Mesenchymal stem cell (in vitro differentiated cells and primary cell): ENCODE results near the gene NAGLU.

Source experiments
- DNase-seq: peaks from one replicate; pipeline ENCODE4 v3.0.0-alpha.2; 2013
- H2AFZ ChIP-seq: one replicate; pipeline ENCODE4 v1.6.1; 2013; ENCODE audit warnings: low read depth, mild to moderate bottlenecking, control low read depth, inconsistent platforms, low read length, moderate library complexity
- H2AK5ac ChIP-seq: 2 replicates; pipeline ENCODE4 v1.6.1; 2013; ENCODE audit warnings: low read length, moderate library complexity, mild to moderate bottlenecking, inconsistent platforms; ENCODE audit not compliant: severe bottlenecking
- H2BK120ac ChIP-seq: one replicate; pipeline ENCODE4 v1.6.1; 2013; ENCODE audit warnings: low read depth, mild to moderate bottlenecking, inconsistent platforms, low read length, moderate library complexity
- H2BK12ac ChIP-seq, 2 experiments: one replicate each; pipeline ENCODE4 v1.6.1; 2013; ENCODE audit warnings: inconsistent platforms in 2 of 2, low read length in 2 of 2, mild to moderate bottlenecking in 2 of 2, moderate library complexity in 2 of 2, control low read depth in 1 of 2
- H2BK15ac ChIP-seq: one replicate; pipeline ENCODE4 v1.6.1; 2013; ENCODE audit warnings: mild to moderate bottlenecking, low read depth, inconsistent platforms; ENCODE audit not compliant: poor library complexity, severe bottlenecking
- H2BK5ac ChIP-seq: 2 replicates; pipeline ENCODE4 v1.6.1; 2013; ENCODE audit warnings: low read depth, mild to moderate bottlenecking, low read length, control low read depth, inconsistent platforms; ENCODE audit not compliant: poor library complexity, severe bottlenecking
- H3K14ac ChIP-seq, 2 experiments: one replicate each; pipeline ENCODE4 v1.6.1; 2013; ENCODE audit warnings: inconsistent platforms in 2 of 2, low read length in 2 of 2, control low read depth in 1 of 2, mild to moderate bottlenecking in 1 of 2, moderate library complexity in 1 of 2
- H3K18ac ChIP-seq, 2 experiments: one replicate each; pipeline ENCODE4 v1.6.1; 2013; ENCODE audit warnings: inconsistent platforms in 2 of 2, low read length in 2 of 2, control low read depth in 1 of 2, low read depth in 1 of 2, mild to moderate bottlenecking in 1 of 2
- H3K23ac ChIP-seq, 2 experiments: one replicate each; pipeline ENCODE4 v1.6.1; 2013; ENCODE audit warnings: inconsistent platforms in 2 of 2, low read length in 2 of 2, mild to moderate bottlenecking in 2 of 2, moderate library complexity in 2 of 2, control low read depth in 1 of 2
- H3K27ac ChIP-seq: 2 replicates; pipeline ENCODE4 v1.5.1; 2013; ENCODE audit warnings: mild to moderate bottlenecking, moderate library complexity, low read length, control low read depth, inconsistent platforms; ENCODE audit not compliant: poor library complexity, severe bottlenecking
- H3K27me3 ChIP-seq, 2 experiments: 2 replicates each; pipeline versions ENCODE4 v1.6.1 to v1.7.0; 2013; ENCODE audit warnings: low read length in 2 of 2, mild to moderate bottlenecking in 2 of 2, moderate library complexity in 2 of 2, control low read depth in 1 of 2, inconsistent platforms in 1 of 2; ENCODE audit not compliant: control insufficient read depth in 1 of 2, insufficient read depth in 1 of 2
- H3K36me3 ChIP-seq, 2 experiments: 2 replicates each; pipeline versions ENCODE4 v1.6.1 to v1.7.0; 2013; ENCODE audit warnings: low read length in 2 of 2, control low read depth in 1 of 2, inconsistent platforms in 1 of 2, low read depth in 1 of 2, mild to moderate bottlenecking in 1 of 2; ENCODE audit not compliant: insufficient read depth in 2 of 2, control insufficient read depth in 1 of 2
- H3K4ac ChIP-seq, 2 experiments: one replicate each; pipeline ENCODE4 v1.6.1; 2013; ENCODE audit warnings: inconsistent platforms in 2 of 2, low read length in 2 of 2, mild to moderate bottlenecking in 2 of 2, moderate library complexity in 2 of 2, control low read depth in 1 of 2, low read depth in 1 of 2
- H3K4me1 ChIP-seq: 2 replicates; pipeline ENCODE4 v1.6.1; 2013; ENCODE audit warnings: low read depth, low read length, control low read depth; ENCODE audit not compliant: control insufficient read depth, insufficient read depth
- H3K4me2 ChIP-seq: 2 replicates; pipeline ENCODE4 v1.6.1; 2013; ENCODE audit warnings: low read length, mild to moderate bottlenecking, inconsistent platforms; ENCODE audit not compliant: poor library complexity, severe bottlenecking
- H3K4me3 ChIP-seq, 2 experiments: 2 replicates each; pipeline versions ENCODE4 v1.5.1 to v1.7.0; 2013; ENCODE audit warnings: low read length in 2 of 2, mild to moderate bottlenecking in 2 of 2, control low read depth in 1 of 2, low read depth in 1 of 2; ENCODE audit not compliant: insufficient read depth in 1 of 2
- H3K79me1 ChIP-seq: replicated peaks from 2 replicates; pipeline ENCODE4 v1.6.1; 2013; ENCODE audit warnings: mild to moderate bottlenecking, control low read depth, low read length, inconsistent platforms; ENCODE audit not compliant: poor library complexity, severe bottlenecking
- H3K9ac ChIP-seq: 2 replicates; pipeline ENCODE4 v1.7.0; 2013; ENCODE audit warnings: mild to moderate bottlenecking, low read length, moderate library complexity
- H3K9me3 ChIP-seq: 2 replicates; pipeline ENCODE4 v1.7.0; 2013; ENCODE audit warnings: mild to moderate bottlenecking, low read length; ENCODE audit not compliant: control insufficient read depth
- H4K8ac ChIP-seq: one replicate; pipeline ENCODE4 v1.6.1; 2013; ENCODE audit warnings: inconsistent platforms, mild to moderate bottlenecking, low read length, moderate library complexity
- H4K91ac ChIP-seq: one replicate; pipeline ENCODE4 v1.6.1; 2013; ENCODE audit warnings: mild to moderate bottlenecking, low read length, inconsistent platforms
- WGBS: methylation state at CpG from one replicate; pipeline ENCODE4 v1.1.7; 2013; ENCODE audit warnings: mixed read lengths; 5-methylcytosine and 5-hydroxymethylcytosine counted together

NAGLU gene

DNA sequence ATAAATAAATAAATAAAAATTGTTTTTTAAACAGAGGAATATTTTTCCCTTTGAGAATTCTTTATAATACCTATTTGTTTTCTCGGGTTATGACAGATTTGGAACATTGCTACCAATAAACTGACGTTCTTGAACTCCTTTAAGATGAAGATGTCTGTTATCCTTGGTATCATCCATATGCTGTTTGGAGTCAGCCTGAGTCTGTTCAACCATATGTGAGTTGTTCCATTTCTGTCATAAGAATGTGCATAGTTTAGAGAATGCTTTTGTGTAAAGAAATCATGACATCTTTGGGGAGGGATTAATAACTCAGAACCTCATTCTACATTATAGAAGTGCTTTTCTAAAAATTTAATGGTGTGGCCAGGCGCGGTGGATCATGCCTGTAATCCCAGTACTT, 37.2 kb upstream of the NAGLU start:
- Histone ChIP-seq H2BK5ac (no peak overlapping the region), H3K9ac (no peak overlapping the region)
- WGBS: 98% methylated on average over 4 of the region's 4 CpGs

GRCh38 chr17:42502091-42502490, 34.0 kb upstream of the NAGLU start:
- Histone ChIP-seq H3K23ac (no peak overlapping the region), H3K4me3 (no peak overlapping the region), H2BK12ac (no peak overlapping the region), H3K4ac (no peak overlapping the region), H3K9ac (no peak overlapping the region), H4K91ac (no peak overlapping the region), H3K14ac (no peak overlapping the region), H3K4me1 (peaks cover 2% of the 10 kb centered on the region), H2BK5ac (no peak overlapping the region), H3K4me2 (no peak overlapping the region), H2AK5ac (no peak overlapping the region), H2AFZ (no peak overlapping the region), H3K27me3 (no peaks in the 10 kb centered on the region), H3K27ac (no peak overlapping the region), H4K8ac (no peak overlapping the region), H3K36me3 (peaks cover 25 to 89% of the 10 kb centered on the region in 2 experiments), H2BK15ac (no peak overlapping the region), H3K18ac (no peak overlapping the region), H3K79me1 (no peaks in the 10 kb centered on the region), H2BK120ac (no peak overlapping the region), H3K9me3 (no peaks in the 10 kb centered on the region)
- DNase-seq: no peak
- 97% methylated on average over 5 of the region's 5 CpGs for WGBS

More for the DNA sequence above, 37.2 kb upstream of the NAGLU start:
- Histone ChIP-seq H2AK5ac (no peak overlapping the region), H3K4me1 (peaks cover 2% of the 10 kb centered on the region), H2AFZ (no peak overlapping the region), H3K36me3 (peaks cover 28 to 90% of the 10 kb centered on the region in 2 experiments), H3K4ac (no peak overlapping the region), H4K91ac (no peak overlapping the region), H2BK12ac (no peak overlapping the region), H3K79me1 (peaks cover 1% of the 10 kb centered on the region), H3K4me3 (no peak overlapping the region), H2BK120ac (no peak overlapping the region), H4K8ac (no peak overlapping the region), H3K4me2 (no peak overlapping the region), H3K23ac (no peak overlapping the region), H3K27me3 (no peaks in the 10 kb centered on the region), H3K9me3 (no peaks in the 10 kb centered on the region), H3K18ac (no peak overlapping the region), H2BK15ac (no peak overlapping the region), H3K27ac (no peak overlapping the region), H3K14ac (no peak overlapping the region)
- DNase-seq: no peak

- no peak overlapping the region for H2BK12ac ChIP-seq
- no peak overlapping the region for H3K27ac ChIP-seq
- no peak overlapping the region for H2AK5ac ChIP-seq
- H3K4me1 ChIP-seq: peaks cover 2% of the 10 kb centered on the region
- H3K9me3 ChIP-seq: no peaks in the 10 kb centered on the region
- H4K8ac ChIP-seq: no peak overlapping the region
- no peaks in the 10 kb centered on the region for H3K27me3 ChIP-seq
- peaks cover 29 to 95% of the 10 kb centered on the region in 2 experiments for H3K36me3 ChIP-seq
- H2BK120ac ChIP-seq: no peak overlapping the region
- no peak overlapping the region for H2AFZ ChIP-seq
- no peak overlapping the region for H3K4me2 ChIP-seq
- no peak overlapping the region for H3K18ac ChIP-seq
- H3K4ac ChIP-seq: no peak overlapping the region
- H4K91ac ChIP-seq: no peak overlapping the region
- no peak overlapping the region for H2BK5ac ChIP-seq
- H3K14ac ChIP-seq: no peak overlapping the region
- no peak overlapping the region for H2BK15ac ChIP-seq
- H3K9ac ChIP-seq: no peak overlapping the region
- no peak for DNase-seq
- no peak overlapping the region for H3K23ac ChIP-seq
- WGBS: no CpG with 5 or more reads among the region's 1 CpG
- no peaks in the 10 kb centered on the region for H3K79me1 ChIP-seq
- no peak overlapping the region for H3K4me3 ChIP-seq
These were observed 33.1 kb upstream of the NAGLU start for GRCh38 chr17:42502926-42503325.

DNA sequence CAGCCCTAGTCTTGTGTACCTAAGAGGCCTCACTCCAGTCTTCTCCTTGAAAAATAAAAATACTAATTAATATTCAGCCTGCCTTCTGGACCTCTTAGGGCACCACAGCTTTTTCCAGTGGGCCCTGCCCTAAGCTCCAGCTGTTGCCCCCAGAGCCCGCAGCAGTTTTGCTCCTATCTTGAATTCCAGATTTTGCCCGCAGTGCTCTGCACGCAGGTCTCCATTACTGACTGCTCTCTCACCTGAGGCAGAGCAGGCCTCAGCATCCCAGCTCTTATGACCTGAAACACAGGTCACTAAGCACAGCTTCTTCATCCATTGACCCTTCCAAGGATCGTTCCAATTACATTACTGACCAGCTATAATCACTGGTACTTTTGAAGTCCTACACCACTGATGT, 28.4 kb upstream of the NAGLU start:
- no peak overlapping the region for H2AK5ac ChIP-seq
- no peak overlapping the region for H2BK5ac ChIP-seq
- no peak overlapping the region for H2BK120ac ChIP-seq
- peaks cover 2% of the 10 kb centered on the region for H3K4me1 ChIP-seq
- no peak overlapping the region for H3K14ac ChIP-seq
- H3K4ac ChIP-seq: no peak overlapping the region
- no peak overlapping the region for H2BK15ac ChIP-seq
- no peak overlapping the region for H3K9ac ChIP-seq
- H3K23ac ChIP-seq: no peak overlapping the region
- DNase-seq: no peak
- no peaks in the 10 kb centered on the region for H3K27me3 ChIP-seq
- no peak overlapping the region for H3K18ac ChIP-seq
- H3K79me1 ChIP-seq: no peaks in the 10 kb centered on the region
- H2AFZ ChIP-seq: no peak overlapping the region
- H3K9me3 ChIP-seq: no peaks in the 10 kb centered on the region
- peaks cover 43 to 81% of the 10 kb centered on the region in 2 experiments for H3K36me3 ChIP-seq
- no peak overlapping the region for H4K8ac ChIP-seq
- no peak overlapping the region for H3K27ac ChIP-seq
- H3K4me2 ChIP-seq: no peak overlapping the region
- H3K4me3 ChIP-seq: no peak overlapping the region
- no peak overlapping the region for H4K91ac ChIP-seq
- H2BK12ac ChIP-seq: no peak overlapping the region
- 95% methylated on average over 3 of the region's 4 CpGs for WGBS
